Sigmoid colon (tissue), 7 donors: ENCODE data around the gene ANKLE1. TPM values are rescaled to one million over a fixed set of nuclear protein-coding genes. Genes with fewer than 3 reads are reported as not detected.
A peak's percentile ranks its signal among the peaks of the same experiment; 100 is the strongest.

Experiments used
- DNase-seq: peaks from one replicate; pipeline ENCODE4 v3.0.0-alpha.2; 2019
- H3K27ac ChIP-seq, 4 donors: fragments of 200-600 bp; sonication (generic); one replicate each; pipeline ENCODE4 v1.5.1; 2016 to 2019; ENCODE audit warnings: mild to moderate bottlenecking in 1 of 4
- H3K27me3 ChIP-seq, 3 donors: fragments of 200-600 bp; sonication (generic); one replicate each; pipeline ENCODE4 v1.5.1; 2019; ENCODE audit warnings: mild to moderate bottlenecking in 1 of 3
- H3K36me3 ChIP-seq, 4 donors: fragments of 200-600 bp; sonication (generic); one replicate each; pipeline ENCODE4 v1.5.1; 2016 to 2019
- H3K4me1 ChIP-seq, 4 donors: fragments of 200-600 bp; sonication (generic); one replicate each; pipeline ENCODE4 v1.5.1; 2017 to 2019
- H3K4me3 ChIP-seq, 4 donors: fragments of 200-600 bp; sonication (generic); one replicate each; pipeline ENCODE4 v1.5.1; 2017 to 2019; ENCODE audit warnings: mild to moderate bottlenecking in 2 of 4, moderate library complexity in 1 of 4
- H3K9me3 ChIP-seq, 4 donors: fragments of 200-600 bp in 3 of 4; sonication (generic) in 3 of 4; one replicate each; pipeline versions ENCODE4 v1.5.1 to v1.6.1; 2013 to 2019
- EP300 ChIP-seq, 4 donors: sonication (generic); formaldehyde crosslinking; IDR thresholded peaks; one replicate each; pipeline ENCODE4 v1.6.1; 2017; ENCODE audit warnings: antibody characterized with exemption in 4 of 4
- POLR2A ChIP-seq, 2 donors: fragments of 450-650 bp; IDR thresholded peaks; one replicate each; pipeline ENCODE4 v1.6.1; 2016; ENCODE audit warnings: antibody characterized with exemption in 2 of 2, mild to moderate bottlenecking in 2 of 2, moderate library complexity in 2 of 2
- POLR2AphosphoS5 ChIP-seq, 4 donors: sonication (generic); formaldehyde crosslinking; IDR thresholded peaks; one replicate each; pipeline ENCODE4 v1.6.1; 2017; ENCODE audit warnings: antibody characterized with exemption in 4 of 4
- WGBS, 2 donors: extraction: QIAGEN DNeasy Blood & Tissue Kit; methylation state at CpG; one replicate each; pipeline ENCODE4 v1.1.7; 2013; 5-methylcytosine and 5-hydroxymethylcytosine counted together
- intact Hi-C: fragments of 100-400 bp; cut with DNase I; formaldehyde crosslinking; loops from one replicate; pipeline ENCODE4 v1.15.1; 2023
- polyA plus RNA-seq, 3 donors: library from polyadenylated mRNA; stranded (reverse); fragments of 200-250 nt; gene quantifications; one replicate each; pipeline ENCODE4 v1.2.3, GENCODE V29; 2013
- total RNA-seq, 4 donors: library from RNA; depleted of rRNA; stranded (reverse); fragments of >200 nt; gene quantifications; one replicate each; pipeline ENCODE4 v1.1.0, GENCODE V29; 2016
- TF ChIP-seq, protein P1 (sequence below), 4 experiments: fragments of 450-650 bp in 3 of 4; fragments of 200-600 bp in 1 of 4; IDR thresholded peaks; one replicate each; pipeline ENCODE4 v1.5.1; 2016 to 2019; ENCODE audit warnings: antibody characterized with exemption in 4 of 4, mild to moderate bottlenecking in 3 of 4, moderate library complexity in 2 of 4
- donor health status: healthy with polysubstance abuse.
- donor health status: Bipolar disorder and iron deficiency.
- donor health status: healthy.

Gene ANKLE1
- total and polyA plus RNA-seq, 7 donors: 0.49 to 1.3 (median 0.71) TPM; not detected in 2

DNA sequence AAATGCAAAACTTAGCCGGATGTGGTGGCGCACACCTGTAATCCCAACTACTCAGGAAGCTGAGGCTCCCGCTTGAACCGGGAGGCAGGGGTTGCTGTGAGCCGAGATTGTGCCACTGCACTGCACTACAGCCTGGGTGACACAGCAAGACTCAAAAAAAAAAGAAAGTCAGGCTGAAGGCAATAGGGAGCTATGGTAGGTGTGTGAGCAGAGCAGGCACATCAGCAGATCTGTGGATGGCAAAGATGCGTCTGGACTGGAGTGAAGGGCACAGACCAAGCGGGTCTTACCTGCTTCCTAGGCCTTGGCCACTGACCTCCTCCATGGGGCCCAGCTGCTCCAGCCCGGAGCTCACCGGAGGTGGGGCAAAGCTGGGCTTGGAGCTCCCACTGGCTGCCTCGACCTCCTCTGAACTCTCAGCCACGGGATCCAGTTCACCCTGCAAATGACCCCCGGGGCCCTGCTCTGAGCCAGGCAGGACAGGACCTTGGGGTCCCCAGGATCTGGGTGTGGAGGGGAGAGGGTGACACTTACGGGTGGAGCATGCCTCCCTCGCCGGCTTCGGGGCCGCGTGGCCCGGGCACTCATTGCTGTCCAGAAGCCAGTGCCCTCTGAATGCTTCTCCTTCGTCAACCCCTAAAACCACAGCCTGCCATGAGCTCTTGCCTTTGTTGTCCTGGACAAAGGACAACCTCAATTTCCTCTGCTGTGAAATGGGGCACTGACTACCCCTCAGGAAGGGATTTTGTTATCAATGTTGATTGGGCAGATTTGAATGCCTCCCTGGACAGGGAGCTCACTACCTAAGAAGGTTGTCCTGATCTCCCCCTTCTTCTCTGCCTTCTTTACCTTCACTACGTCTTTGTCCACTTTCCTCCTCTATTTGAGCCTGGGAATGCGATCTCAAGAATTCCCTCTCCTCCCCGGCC is 17.7 kb upstream of the ANKLE1 start:
- TF ChIP-seq EP300 (IDR thresholded peaks at IDR 0.05) (no peak), POLR2A (IDR thresholded peaks at IDR 0.05) (no peak), POLR2AphosphoS5 (IDR thresholded peaks at IDR 0.05) (no peak)
- TF ChIP-seq, protein P1, sequence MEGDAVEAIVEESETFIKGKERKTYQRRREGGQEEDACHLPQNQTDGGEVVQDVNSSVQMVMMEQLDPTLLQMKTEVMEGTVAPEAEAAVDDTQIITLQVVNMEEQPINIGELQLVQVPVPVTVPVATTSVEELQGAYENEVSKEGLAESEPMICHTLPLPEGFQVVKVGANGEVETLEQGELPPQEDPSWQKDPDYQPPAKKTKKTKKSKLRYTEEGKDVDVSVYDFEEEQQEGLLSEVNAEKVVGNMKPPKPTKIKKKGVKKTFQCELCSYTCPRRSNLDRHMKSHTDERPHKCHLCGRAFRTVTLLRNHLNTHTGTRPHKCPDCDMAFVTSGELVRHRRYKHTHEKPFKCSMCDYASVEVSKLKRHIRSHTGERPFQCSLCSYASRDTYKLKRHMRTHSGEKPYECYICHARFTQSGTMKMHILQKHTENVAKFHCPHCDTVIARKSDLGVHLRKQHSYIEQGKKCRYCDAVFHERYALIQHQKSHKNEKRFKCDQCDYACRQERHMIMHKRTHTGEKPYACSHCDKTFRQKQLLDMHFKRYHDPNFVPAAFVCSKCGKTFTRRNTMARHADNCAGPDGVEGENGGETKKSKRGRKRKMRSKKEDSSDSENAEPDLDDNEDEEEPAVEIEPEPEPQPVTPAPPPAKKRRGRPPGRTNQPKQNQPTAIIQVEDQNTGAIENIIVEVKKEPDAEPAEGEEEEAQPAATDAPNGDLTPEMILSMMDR (IDR thresholded peaks at IDR 0.05): no peak
- intact Hi-C loops: no loop called here
- DNase-seq: no peak
- H3K27ac ChIP-seq: peak overlapping the region in 1 of 4 donors; percentile 60
- peaks cover 0 to 5% (median 2%) of the 10 kb centered on the region in 4 donors for H3K36me3 ChIP-seq
- no peaks in the 10 kb centered on the region for H3K27me3 ChIP-seq
- H3K4me3 ChIP-seq: peak overlapping the region in 3 of 4 donors; percentile 12 to 25 (median 24)
- 84 to 87% methylated on average over 23 of the region's 23 CpGs for WGBS, 2 donors
- H3K9me3 ChIP-seq: peaks cover 0 to 5% (median 0%) of the 10 kb centered on the region in 4 donors
- H3K4me1 ChIP-seq: peaks cover 0 to 13% (median 11%) of the 10 kb centered on the region in 4 donors

GRCh38 chr19:17264641-17264979 is 17.1 kb upstream of the ANKLE1 start, which contains the start of gene USHBP1:
Gene USHBP1, minus strand, starts transcription at chr19:17264745. Its CDS starts 446 bp downstream, at chr19:17264299.
- WGBS, 2 donors: 39 to 55% methylated on average over 5 of the region's 5 CpGs

GRCh38 chr19:17266026-17266425 is 15.7 kb upstream of the ANKLE1 start:
- DNase-seq: no peak
- Histone ChIP-seq H3K4me3 (no peak overlapping the region), H3K4me1 (peaks cover 0 to 13% (median 11%) of the 10 kb centered on the region in 4 donors), H3K27ac (peak overlapping the region in 1 of 4 donors; percentile 80), H3K27me3 (no peaks in the 10 kb centered on the region), H3K9me3 (no peaks in the 10 kb centered on the region), H3K36me3 (peaks cover 0 to 25% (median 7%) of the 10 kb centered on the region in 4 donors)
- WGBS, 2 donors: 90 to 94% methylated on average over 7 of the region's 7 CpGs
- TF ChIP-seq, protein P1 (IDR thresholded peaks at IDR 0.05): no peak
- no peak for TF ChIP-seq POLR2A (IDR thresholded peaks at IDR 0.05)
- TF ChIP-seq POLR2AphosphoS5 (IDR thresholded peaks at IDR 0.05): no peak
- no peak for TF ChIP-seq EP300 (IDR thresholded peaks at IDR 0.05)
- intact Hi-C loops: loop anchor here (2.0 kb wide), 2 partner anchors 21 to 51 kb away; partner anchors contain the start of genes NR2F6 and USE1

More at GRCh38 chr19:17264641-17264979, 17.1 kb upstream of the ANKLE1 start, which contains the start of gene USHBP1:
- no peak for DNase-seq
- Histone ChIP-seq H3K36me3 (peaks cover 0 to 11% (median 2%) of the 10 kb centered on the region in 4 donors), H3K4me3 (peak within 1 kb of the TSS in 3 of 4 donors; percentile 12 to 25 (median 24)), H3K27me3 (no peaks in the 10 kb centered on the region), H3K4me1 (peaks cover 0 to 13% (median 11%) of the 10 kb centered on the region in 4 donors), H3K27ac (peak within 1 kb of the TSS in 2 of 4 donors; percentile 9 to 60), H3K9me3 (peaks cover 0 to 3% (median 0%) of the 10 kb centered on the region in 4 donors)
- intact Hi-C loops: no loop called here
- TF ChIP-seq POLR2AphosphoS5 (IDR thresholded peaks at IDR 0.05) (peak in 3 of 4 donors; percentile 30 to 44 (median 40)), POLR2A (IDR thresholded peaks at IDR 0.05) (no peak)

DNA sequence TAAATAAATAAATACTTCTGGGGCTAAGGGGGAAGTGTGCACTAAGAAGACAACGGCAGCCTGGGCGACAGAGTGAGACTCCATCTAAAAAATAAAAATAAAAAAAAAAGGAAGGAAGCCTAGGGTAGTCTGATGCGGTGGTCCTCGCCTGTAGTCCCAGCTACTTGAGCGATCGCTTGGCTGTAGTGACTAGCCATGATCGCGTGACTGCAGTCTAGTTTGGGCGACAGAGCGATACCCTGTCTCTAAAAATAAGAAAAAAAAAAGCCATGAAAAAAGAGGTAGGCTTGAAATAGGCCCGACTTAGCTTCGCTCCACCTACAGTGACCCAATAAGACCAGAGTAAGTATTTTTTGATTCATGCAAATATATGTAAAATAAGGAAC is 15.1 kb upstream of the ANKLE1 start:
- H3K27me3 ChIP-seq: no peaks in the 10 kb centered on the region
- no peak for DNase-seq
- WGBS, 2 donors: 61 to 85% methylated on average over 12 of the region's 12 CpGs
- TF ChIP-seq POLR2A (IDR thresholded peaks at IDR 0.05) (no peak), EP300 (IDR thresholded peaks at IDR 0.05) (no peak), POLR2AphosphoS5 (IDR thresholded peaks at IDR 0.05) (no peak)
- TF ChIP-seq, protein P1 (IDR thresholded peaks at IDR 0.05): no peak
- H3K9me3 ChIP-seq: no peaks in the 10 kb centered on the region
- peaks cover 0 to 31% (median 12%) of the 10 kb centered on the region in 4 donors for H3K36me3 ChIP-seq
- H3K4me1 ChIP-seq: peaks cover 0 to 13% (median 11%) of the 10 kb centered on the region in 4 donors
- H3K27ac ChIP-seq: peak overlapping the region; percentile 73 to 86 (median 80)
- intact Hi-C loops: loop anchor here (2.0 kb wide), 2 partner anchors 22 to 52 kb away; partner anchors contain the start of genes NR2F6 and USE1
- no peak overlapping the region for H3K4me3 ChIP-seq
